Lower leg skin (tissue), 4 donors: Measurements from ENCODE around the gene FAM83G. TPM values are rescaled to one million over a fixed set of nuclear protein-coding genes. Genes with fewer than 3 reads are reported as not detected.
"Not testable (repeated sequence)": the region's sequence is repeated elsewhere in the genome, so short reads cannot be mapped to it uniquely, and the experiment has no call there.

Experiments
- DNase-seq, 2 donors: peaks; one replicate each; pipeline ENCODE4 v3.0.0-alpha.2; 2019; ENCODE audit warnings: low spot score in 2 of 2
- H3K4me3 ChIP-seq: fragments of 200-600 bp; sonication (generic); 2 replicates; pipeline ENCODE4 v1.5.1; 2017; ENCODE audit warnings: mild to moderate bottlenecking, low read depth; ENCODE audit not compliant: poor library complexity, severe bottlenecking
- POLR2A ChIP-seq, 2 donors: fragments of 450-650 bp; IDR thresholded peaks; one replicate each; pipeline ENCODE4 v1.6.1; 2016 to 2017; ENCODE audit warnings: antibody characterized with exemption in 2 of 2, mild to moderate bottlenecking in 1 of 2, moderate library complexity in 1 of 2
- WGBS, 2 donors: methylation state at CpG; one replicate each; pipeline ENCODE4 v1.1.5; 2018; 5-methylcytosine and 5-hydroxymethylcytosine counted together
- intact Hi-C: fragments of 100-400 bp; cut with DNase I; formaldehyde crosslinking; loops from one replicate; pipeline ENCODE4 v1.15.0; 2023; ENCODE audit warnings: low total_unique reads
- total RNA-seq, 4 donors: library from RNA; depleted of rRNA; stranded (reverse); fragments of >200 nt; gene quantifications; one replicate each; pipeline ENCODE4 v1.1.0, GENCODE V29; 2016
- TF ChIP-seq, protein P1 (sequence below), 3 donors: fragments of 450-650 bp; IDR thresholded peaks; one replicate each; pipeline ENCODE4 v1.5.1; 2016; ENCODE audit warnings: antibody characterized with exemption in 3 of 3, mild to moderate bottlenecking in 3 of 3, moderate library complexity in 2 of 3

FAM83G gene
- total RNA-seq, 4 donors from 2014 or later = 131 to 298 (median 190) TPM

DNA sequence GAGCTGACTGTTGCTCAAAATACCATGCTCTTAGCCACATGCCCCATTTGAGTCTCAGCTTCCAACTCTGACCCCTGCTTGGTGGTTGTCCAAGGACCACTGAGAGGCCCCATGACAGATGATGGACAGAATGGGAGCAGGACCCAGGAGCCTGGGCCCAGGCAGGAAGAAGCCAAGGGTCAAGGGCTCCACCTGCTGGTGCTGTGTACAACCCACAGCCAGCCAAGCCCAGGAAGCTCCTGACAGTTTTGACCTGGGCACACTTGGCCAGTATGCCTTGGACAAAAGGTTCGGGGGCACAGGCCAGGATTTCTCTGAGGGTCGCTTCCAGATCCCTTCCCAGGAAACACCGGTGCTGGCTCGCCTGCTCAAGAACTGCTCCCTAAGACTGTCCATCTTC is 27.2 kb upstream of the FAM83G start:
- intact Hi-C loops, H3K4me3 ChIP-seq: not testable (repeated sequence)
- WGBS, 2 donors = no CpG with 5 or more reads among the region's 4 CpGs
- peak in 1 of 2 donors; percentile 83 for DNase-seq

DNA sequence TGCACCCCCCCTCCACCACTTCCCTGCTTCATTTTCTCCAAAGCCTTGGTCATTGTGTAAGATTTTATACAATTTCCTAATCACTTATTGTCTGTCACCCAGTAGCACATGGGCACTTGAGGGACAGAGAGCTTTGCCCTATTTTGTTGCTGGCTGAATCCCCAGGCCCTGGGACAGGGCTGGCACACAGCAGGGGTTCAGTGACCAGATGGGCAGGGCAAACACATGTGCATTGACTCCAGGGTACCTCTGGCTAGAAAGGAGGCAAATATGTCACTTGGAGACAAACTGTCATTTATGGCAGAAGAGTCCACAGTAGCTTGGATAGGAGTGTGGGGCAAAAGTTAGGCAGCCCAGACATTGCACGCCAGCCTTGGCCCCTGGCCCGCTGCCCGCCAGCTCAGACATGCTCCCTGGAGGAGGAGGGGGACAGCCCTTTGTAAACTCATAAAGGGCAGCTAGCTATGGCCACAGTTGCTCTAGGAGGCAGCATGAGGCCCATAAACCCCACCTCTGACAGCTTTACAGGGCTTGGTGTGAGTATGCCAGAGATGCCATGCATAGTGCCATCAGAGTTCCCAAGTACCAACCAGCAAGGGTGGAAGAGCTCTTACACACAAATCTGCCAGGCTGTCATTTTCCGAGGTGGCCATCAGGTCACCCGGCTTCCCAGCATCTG is 26.3 kb upstream of the FAM83G start:
- DNase-seq, H3K4me3 ChIP-seq, intact Hi-C loops: not testable (repeated sequence)
- WGBS, 2 donors = no CpG with 5 or more reads among the region's 5 CpGs

DNA sequence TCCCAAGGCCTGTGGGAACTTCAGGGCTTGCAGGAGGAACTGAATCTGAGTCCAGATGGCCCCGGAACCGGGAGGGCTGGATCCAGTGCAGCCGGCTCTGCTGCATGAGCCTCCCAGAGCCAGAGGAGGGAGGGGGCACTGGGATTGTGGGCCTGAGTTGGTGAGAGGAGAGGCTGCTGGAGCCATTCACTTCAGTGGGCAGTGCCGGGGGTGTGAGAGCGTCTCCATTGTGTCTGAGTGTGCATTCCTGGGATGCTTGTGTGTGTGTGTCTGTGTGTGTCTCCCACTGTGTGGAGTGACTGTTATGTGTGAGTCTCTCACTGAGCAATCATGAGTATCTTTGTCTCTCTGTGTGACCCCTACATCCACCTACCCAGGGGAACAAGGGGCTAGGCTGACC is 25.2 kb upstream of the FAM83G start:
- WGBS, 2 donors = no CpG with 5 or more reads among the region's 5 CpGs
- H3K4me3 ChIP-seq, DNase-seq, intact Hi-C loops: not testable (repeated sequence)

DNA sequence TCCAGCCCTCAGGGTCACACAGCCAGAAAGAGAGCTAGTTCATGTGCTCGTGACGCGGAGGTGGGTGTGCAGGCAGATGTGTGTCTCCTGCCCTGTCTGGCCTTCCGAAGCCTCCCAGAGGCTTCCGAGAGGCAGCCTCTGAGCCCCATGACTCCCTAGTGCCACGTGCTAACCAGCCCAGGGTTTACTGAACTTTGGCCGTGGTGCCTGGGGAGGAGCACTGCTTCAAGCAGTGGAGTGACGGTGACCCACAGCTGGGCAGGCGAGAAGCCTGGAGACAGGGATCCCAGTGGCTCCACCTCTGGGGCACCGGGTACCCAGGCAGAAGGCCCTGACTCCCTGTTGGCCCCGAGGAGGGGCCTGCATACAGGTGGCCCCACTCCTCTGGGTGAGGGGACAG is 24.1 kb upstream of the FAM83G start:
- DNase-seq, H3K4me3 ChIP-seq, intact Hi-C loops: not testable (repeated sequence)
- WGBS, 2 donors = no CpG with 5 or more reads among the region's 11 CpGs

DNA sequence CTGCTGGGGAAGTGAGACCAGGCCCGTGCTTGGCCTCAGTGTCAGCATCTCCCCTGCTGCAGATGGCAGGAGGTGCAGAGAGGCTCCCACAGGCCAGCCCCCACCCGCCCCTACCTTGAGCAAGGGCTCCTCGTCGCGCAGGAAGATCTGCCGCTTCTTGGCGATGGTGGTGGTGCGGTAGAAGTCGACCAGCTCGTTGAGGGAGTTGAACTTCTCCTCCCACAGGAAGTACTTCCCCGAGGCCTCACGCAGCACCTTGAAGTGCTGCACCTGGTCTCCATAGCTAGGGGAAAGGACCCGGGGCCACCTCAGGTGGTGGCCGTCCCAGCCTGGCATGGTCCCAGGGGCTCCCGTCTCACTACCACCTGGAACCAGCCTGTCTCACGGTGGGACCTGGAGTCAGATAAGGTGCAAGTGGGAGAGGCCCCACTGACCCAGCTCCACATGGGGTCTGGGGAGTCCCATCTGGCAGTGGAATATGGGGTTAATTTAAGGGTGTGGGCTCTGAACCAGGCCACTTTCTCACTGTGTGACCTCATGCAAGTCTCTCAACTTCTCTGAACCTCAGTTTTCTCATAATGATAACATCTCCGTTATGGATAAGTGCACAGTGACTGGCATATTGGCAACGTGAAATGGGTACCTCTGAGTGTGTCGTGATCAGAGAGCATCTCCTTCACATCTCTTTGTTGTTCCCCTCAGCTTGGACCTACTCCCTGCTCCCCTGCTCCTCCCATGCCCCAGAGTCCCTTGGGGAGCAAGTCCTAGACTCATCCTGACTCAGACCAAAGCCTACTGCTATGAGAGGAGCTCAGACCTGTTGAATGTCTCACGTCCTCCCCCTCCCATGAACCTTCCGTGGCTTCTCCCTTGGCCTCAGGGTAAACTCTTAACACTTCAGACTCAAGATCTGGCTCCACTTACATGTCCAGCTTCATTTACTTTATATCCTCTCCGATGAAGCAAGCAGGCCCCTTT is 19.8 kb upstream of the FAM83G start:
- H3K4me3 ChIP-seq = no peak overlapping the region
- no peak for TF ChIP-seq POLR2A (IDR thresholded peaks at IDR 0.05)
- TF ChIP-seq, protein P1, sequence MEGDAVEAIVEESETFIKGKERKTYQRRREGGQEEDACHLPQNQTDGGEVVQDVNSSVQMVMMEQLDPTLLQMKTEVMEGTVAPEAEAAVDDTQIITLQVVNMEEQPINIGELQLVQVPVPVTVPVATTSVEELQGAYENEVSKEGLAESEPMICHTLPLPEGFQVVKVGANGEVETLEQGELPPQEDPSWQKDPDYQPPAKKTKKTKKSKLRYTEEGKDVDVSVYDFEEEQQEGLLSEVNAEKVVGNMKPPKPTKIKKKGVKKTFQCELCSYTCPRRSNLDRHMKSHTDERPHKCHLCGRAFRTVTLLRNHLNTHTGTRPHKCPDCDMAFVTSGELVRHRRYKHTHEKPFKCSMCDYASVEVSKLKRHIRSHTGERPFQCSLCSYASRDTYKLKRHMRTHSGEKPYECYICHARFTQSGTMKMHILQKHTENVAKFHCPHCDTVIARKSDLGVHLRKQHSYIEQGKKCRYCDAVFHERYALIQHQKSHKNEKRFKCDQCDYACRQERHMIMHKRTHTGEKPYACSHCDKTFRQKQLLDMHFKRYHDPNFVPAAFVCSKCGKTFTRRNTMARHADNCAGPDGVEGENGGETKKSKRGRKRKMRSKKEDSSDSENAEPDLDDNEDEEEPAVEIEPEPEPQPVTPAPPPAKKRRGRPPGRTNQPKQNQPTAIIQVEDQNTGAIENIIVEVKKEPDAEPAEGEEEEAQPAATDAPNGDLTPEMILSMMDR (IDR thresholded peaks at IDR 0.05) = no peak
- intact Hi-C loops = no loop called here
- WGBS, 2 donors = 70 to 75% methylated on average over 22 of the region's 22 CpGs
- DNase-seq = no peak

DNA sequence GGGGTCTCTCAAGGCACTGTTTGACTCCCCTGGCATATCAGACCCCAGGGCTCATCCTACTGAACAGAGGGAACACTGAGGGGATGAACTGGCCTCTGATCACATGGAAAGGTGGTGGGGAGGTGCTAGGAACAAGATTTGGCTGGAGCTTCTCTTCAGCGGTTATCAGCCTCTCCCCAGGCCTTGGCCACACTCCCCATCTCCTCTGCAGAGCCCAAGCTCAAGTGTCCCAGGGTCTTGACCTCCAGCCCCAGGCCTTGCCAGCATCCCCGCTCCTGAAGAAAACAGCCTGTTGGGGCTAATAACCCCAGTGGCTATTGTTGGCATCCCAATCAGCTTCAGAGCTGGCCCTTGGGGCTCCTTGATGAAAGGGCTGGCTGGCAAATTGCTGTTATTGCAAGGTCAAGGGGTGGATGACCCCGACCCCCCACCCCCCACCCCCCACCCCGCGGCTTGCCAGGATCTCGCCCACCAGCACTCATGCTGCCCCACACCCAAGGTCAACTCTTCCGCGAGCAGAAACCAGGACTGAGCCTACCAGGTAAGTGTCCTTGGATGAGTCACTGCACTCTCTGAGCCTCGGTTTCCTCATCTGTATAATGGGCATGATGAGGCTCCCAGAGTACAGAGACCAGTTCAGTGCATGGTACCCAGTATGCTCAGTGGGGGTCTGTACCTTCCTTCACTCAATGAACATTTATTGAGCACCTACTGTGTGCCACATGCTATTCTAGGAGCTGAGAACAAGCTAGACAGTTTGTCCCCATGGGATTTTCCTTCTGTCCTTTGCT is 18.8 kb upstream of the FAM83G start:
- DNase-seq = no peak
- intact Hi-C loops = no loop called here
- 85 to 87% methylated on average over 5 to 9 of the region's 9 CpGs for WGBS, 2 donors
- H3K4me3 ChIP-seq = no peak overlapping the region
- TF ChIP-seq, protein P1 (IDR thresholded peaks at IDR 0.05) = no peak
- no peak for TF ChIP-seq POLR2A (IDR thresholded peaks at IDR 0.05)

DNA sequence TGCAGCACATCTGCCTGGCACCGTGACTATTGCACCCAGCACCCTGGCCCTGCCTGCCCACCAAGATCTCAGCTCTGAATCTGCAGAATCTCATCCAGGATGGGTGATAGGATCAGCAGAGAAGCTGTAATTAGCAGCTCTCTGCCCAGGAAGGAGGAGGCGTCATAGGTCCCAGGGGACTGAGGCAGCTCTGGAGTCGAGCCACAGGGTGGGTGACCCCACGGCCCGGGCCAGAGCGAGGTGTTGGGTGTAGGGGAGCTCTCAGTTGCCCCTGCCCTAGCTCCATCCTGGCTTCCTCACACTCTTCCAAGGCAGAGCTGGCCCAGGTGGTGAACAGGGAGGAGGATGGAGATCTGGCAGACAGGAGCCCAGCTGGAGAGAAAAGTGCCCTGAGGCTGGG is 18.2 kb upstream of the FAM83G start:
- no peak overlapping the region for H3K4me3 ChIP-seq
- DNase-seq = no peak
- 67 to 73% methylated on average over 6 of the region's 6 CpGs for WGBS, 2 donors
- intact Hi-C loops = no loop called here
- TF ChIP-seq, protein P1 (IDR thresholded peaks at IDR 0.05) = no peak
- no peak for TF ChIP-seq POLR2A (IDR thresholded peaks at IDR 0.05)
